C4-2B (cell line): ENCODE data around the gene GON4L.

ENCODE experiments used
- CTCF ChIP-seq: fragments of 450-650 bp; conservative IDR thresholded peaks from 2 replicates; pipeline ENCODE4 v1.5.1; 2017; ENCODE audit warnings: mild to moderate bottlenecking
- ZFX ChIP-seq: fragments of 450-650 bp; IDR thresholded peaks from 2 replicates; pipeline ENCODE4 v1.6.1; 2017

GRCh38 chr1:155827450-155827849 lies 29.6 kb downstream of the GON4L start:
- TF ChIP-seq CTCF = no peak
- no peak for TF ChIP-seq ZFX
